T-helper 1 cell treated with Interleukin-12 subunit alpha and Interleukin-12 subunit beta and Interleukin-4 antibody, amounts not matched to agents 30 ng/mL and 1 ng/mL, for 36 hours (primary cell): ENCODE results near the gene SLC19A1. TPM values are rescaled to one million over a fixed set of nuclear protein-coding genes. Genes with fewer than 3 reads are reported as not detected.

Experiments used
- intact Hi-C: fragments of 100-400 bp; cut with micrococcal nuclease; formaldehyde crosslinking; loops from one replicate; pipeline ENCODE4 v1.15.1; 2024
- total RNA-seq: library from RNA; stranded (reverse); gene quantifications from 2 replicates; pipeline ENCODE4 v1.2.3, GENCODE V29; 2022

SLC19A1 gene
- total RNA-seq, 1 donor from 2014 or later: 61.9 TPM

- intact Hi-C loops: no loop called here
Observed at GRCh38 chr21:45546636-45547544, 4.7 kb upstream of the SLC19A1 start.

DNA sequence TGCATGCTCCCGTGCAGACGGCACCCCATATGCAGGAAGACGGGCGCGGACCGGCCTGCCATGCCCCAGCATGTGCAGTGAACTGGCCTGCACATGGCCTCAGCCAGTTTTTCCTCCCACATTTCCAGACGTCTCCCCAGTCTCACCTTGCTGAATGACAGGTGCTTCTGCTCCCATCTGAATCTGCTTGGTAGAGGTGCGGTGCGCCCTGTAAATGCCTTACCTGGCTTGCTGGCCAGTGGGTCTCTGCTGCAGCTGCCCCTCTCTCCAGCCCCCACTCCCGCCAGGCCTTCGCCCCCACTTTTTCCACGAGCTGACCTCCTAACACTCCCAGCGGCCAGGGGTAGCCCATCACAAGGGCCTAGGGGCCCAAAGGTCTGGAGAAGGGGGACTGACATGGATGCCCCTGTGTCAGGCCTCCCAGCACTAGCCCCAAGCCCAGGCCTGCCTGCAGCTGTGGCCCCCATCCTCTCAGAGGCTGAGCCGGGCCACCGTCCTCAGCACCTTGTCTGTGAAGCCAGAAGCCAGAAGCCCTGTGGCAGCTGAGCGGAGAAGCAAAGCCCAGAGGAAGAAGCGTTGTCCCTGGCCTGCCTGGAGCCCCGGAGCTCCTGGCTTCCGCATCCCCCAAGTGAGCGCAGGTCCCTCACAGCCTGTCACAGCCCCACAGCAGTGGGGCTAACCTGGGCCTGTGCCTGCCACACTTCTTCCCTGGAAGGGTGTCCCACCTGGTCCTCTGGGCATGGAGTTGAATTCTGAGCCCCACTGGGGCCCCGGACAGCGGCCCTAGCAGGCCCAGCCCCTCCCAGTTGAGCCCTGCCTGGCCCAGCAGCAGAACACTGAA is 3.7 kb upstream of the SLC19A1 start:
- intact Hi-C loops: no loop called here

- intact Hi-C loops: no loop called here
Observed at GRCh38 chr21:45545236-45545570, 3.0 kb upstream of the SLC19A1 start.

- intact Hi-C loops: loop anchor here (5.0 kb wide), 1 partner anchor 392 kb away; no protein-coding TSS in a partner anchor
Observed at GRCh38 chr21:45544449-45545235, 2.4 kb upstream of the SLC19A1 start.

DNA sequence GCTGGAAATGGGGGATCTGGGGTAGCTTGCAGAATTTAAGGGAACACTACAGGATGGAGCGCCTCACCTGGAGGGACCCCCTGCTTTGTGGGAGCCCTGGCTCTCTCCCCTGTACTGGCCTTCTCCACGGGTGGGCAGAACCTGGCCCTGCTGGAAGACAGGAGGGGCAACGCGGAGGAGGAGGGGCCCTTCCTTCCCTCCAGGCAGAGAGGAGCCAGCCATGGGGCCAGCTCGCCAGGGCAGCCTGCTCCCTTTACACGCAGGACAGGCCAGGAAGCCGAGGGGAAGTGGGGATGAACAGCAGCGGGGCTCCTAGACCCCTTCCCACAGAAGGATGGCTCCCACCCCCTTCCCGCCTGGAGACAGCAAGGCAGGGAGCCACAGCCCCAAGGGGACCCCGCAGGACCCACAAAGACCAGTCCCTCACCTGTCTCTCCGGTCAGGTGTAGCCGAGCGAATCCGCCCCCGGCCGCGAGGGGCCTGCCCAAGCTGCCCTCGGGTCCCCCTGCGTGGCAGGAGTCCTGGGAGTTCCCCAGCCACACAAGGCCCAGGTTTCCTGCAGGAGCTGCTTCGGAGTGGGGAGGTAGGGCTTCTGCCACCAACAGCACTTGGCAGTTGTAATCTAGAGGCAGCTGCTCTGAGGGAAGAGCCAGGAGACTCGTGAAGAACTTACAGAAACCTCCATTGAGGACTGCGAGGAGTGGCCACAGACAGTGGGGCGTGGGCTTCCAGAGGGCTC is 1.6 kb upstream of the SLC19A1 start:
- intact Hi-C loops: loop anchor here (5.0 kb wide), 1 partner anchor 392 kb away; no protein-coding TSS in a partner anchor

GRCh38 chr21:45543371-45543709 is 1.1 kb upstream of the SLC19A1 start:
- intact Hi-C loops: loop anchor here (5.0 kb wide), 1 partner anchor 391 kb away; no protein-coding TSS in a partner anchor

DNA sequence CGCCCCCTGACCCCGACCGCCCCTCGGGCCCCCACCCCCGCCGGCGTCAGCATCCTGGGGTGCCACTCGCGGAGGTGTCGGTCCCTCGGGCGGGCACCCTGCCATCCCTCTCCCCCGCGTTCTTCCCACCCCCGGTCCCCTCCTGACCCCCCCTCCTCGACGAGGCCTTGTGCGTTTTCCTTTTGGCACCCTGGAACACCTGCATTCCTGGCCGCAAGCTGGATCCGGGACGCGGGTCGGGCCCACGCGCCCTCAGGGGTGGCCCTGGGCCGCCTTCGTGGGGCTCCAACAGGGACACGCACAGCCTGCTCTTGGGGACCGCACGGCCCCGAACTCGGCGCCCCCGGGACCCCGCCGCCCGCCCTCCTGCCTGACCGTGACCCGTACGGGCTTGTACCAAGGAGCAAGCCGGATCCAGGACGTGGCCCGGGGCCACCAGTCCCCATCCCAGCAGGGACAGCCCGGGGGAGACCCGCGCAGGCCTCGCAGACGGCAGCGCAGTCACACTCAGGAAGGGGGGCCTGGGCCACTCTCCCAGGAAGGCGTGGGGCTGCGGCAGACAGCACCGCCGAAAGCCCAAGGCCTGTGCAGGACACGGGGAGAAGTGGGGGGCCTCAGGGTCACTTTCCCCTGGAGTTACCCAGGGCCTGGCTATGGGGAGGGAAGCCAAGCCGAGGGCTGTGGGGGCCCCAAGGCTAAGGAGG is 579 bp upstream of the SLC19A1 start:
- intact Hi-C loops: loop anchor here (1.0 to 5.0 kb wide), 6 partner anchors 8 to 391 kb away; partner anchors contain the start of gene PCBP3

- intact Hi-C loops: loop anchor here (1.0 to 5.0 kb wide), 7 partner anchors 10 to 389 kb away; partner anchors contain the start of gene PCBP3
Observed at GRCh38 chr21:45541221-45542039, 810 bp downstream of the SLC19A1 start.

DNA sequence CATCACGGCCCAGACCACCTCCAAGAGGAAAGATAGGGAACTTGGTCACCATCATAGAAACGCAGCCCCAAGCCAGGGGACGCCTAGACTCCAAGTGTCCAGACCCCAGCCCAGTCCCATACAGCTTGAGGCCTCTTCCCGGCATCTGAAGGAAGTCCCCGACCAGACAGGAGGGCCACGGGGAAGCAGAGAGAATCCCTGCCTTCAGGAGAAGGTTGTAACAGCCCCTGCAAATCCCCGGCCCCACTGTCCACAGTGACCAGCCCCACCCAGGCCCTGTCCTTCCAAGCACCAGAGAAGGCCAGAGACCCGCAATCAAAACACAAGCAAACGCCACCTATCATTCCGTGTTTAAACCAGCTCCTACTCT is 1.7 kb downstream of the SLC19A1 start:
- intact Hi-C loops: loop anchor here (5.0 kb wide), 1 partner anchor 388 kb away; no protein-coding TSS in a partner anchor

DNA sequence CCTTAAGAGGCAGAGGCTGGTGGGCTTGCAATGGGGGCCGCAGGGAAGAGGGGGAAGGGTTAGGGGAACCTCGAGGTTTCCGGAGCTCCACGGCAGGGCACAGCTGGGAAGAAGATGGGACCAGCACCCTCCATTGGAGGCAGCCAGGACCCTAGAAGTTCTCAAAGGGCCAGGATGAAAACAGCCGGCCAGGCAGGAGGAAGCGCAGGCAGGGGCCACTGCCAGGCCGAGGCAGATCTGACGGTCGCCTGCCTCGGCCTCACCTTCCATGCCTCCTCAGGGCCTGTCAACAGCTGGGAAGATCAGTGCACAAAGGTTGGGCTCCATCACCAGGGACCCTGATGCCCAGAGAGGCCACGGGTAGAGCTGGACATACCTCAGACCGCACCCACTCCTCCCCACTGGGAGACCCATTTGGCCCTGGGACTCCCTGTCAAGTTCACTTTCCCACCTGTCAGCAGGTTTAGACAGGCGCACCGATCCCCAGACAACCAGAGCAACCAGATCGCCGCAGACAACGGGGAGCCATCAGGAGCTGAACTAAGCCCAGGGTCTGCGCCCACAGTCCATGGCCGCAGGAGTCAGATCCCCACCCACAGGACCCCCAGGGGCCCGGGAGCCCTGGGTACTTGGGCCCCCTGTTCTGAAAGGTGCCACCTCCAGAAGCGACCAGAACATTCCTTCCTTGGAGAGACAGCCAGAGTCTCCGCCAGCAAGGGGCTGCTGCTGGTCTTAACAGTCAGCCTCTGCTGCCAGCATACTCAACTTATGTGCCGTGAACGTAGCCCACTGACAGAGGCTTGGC is 2.2 kb downstream of the SLC19A1 start:
- intact Hi-C loops: loop anchor here (5.0 kb wide), 1 partner anchor 388 kb away; no protein-coding TSS in a partner anchor

DNA sequence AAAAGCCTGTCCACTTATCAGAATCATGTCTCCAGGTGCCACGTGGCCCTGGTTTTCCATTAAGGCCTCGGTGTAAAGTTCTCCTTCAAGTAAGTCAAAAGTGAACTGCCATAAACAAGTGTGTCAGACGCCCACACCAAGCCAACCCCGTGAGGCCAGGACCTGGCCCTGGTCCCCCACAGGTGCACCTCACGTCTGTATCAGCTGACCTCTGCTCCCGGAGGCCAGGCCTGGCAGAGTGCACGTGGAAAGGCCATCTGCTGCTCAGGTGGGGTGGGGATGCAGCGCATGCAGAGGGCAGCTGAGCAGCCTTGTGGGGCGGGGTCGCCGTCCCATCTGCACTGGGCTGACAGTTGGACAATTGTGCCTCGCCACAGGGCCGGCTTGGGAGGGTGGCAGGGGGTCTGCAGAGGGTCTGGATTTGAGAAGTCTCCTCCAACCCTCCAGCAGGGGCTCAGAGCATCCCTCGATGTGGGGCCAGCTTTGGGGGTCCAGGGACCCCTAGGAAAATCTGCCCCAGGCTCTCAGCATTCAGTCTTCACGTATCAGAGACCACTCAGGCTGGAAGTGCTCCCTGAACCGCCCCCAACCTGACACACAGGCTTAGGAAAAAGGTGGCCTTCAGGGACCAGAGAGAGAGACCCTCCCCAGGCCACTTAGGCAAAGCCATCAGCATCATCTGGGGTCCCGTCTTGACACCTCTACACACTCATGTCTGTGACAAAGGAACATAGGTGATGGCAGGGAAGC is 3.0 kb downstream of the SLC19A1 start:
- intact Hi-C loops: no loop called here

DNA sequence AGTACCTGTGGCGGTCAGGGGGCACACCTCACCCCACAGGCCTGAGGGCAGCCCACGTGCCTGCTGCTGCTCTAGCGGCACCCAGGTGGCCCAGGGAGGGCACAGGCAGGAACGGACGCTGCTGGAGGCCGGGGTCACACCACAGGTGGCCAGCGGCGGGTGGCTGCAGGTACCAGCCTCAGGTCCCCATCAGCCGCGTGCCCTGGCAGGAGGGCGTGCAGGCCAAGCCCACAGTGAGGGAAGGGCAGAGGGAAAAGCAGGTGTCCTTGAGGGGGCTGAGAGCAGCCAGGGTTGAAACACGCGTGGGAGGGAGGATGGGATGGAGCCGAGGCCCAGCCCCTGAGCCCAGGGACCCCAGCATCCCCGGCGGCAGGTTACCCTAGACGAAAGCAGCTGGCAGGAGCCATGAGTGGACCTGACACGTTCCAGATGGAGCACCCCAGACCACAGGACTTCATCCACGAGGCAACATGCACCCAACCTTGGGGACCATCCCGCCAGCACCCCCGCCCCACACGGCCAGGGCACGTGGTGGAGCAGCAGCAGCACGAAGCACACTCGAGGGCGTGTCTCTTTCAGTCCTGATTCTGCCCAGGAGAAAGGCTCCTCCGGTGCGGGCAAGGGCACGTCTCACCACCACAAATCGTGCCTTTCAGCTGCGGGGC is 3.7 kb downstream of the SLC19A1 start:
- intact Hi-C loops: no loop called here

GRCh38 chr21:45537746-45538291 is 4.4 kb downstream of the SLC19A1 start:
- intact Hi-C loops: no loop called here

DNA sequence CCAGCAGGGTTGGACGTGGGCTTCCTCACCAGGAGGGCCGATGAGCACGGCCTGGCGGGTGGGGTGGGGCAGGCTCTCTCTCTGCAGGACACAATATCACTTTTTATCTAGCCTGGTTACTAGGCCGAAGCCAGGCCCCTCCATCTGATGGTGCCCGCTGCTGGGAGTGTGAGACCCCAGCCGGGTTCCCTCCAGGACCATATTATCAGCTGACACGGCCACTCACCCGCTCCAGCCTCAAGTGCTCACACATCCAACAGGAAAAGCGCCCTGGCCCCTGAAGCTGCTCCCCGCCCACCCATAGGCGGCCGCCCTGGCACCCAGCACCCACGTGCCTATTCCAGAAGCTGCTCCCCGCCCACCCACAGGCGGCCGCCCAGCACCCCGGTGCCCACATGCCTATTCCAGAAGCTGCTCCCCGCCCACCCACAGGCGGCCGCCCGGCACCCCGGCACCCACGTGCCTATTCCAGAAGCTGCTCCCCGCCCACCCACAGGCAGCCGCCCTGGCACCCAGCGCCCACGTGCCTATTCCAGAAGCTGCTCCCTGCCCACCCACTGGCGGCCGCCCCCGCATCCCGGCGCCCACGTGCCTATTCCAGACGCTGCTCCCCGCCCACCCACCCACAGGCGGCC is 5.0 kb downstream of the SLC19A1 start:
- intact Hi-C loops: no loop called here

GRCh38 chr21:45536301-45537081 is 5.7 kb downstream of the SLC19A1 start:
- intact Hi-C loops: no loop called here
